Caco-2 (cell line): ENCODE measurements around the gene PIM1. TPM values are rescaled to one million over a fixed set of nuclear protein-coding genes. Genes with fewer than 3 reads are reported as not detected.

Experiments used
- Bru-seq: library from RNA; stranded (reverse); fragments of 400-500 nt; gene quantifications from one replicate; lab custom pipeline; 2021; lab: Mats Ljungman, UMichigan
- BruChase-seq, 2 experiments: library from RNA; stranded (reverse); fragments of 400-500 nt; gene quantifications; one replicate each; lab custom pipeline; 2021; lab: Mats Ljungman, UMichigan
- BruUV-seq: library from RNA; stranded (reverse); fragments of 400-500 nt; replicated peaks from 2 replicates; lab custom pipeline; 2021; lab: Mats Ljungman, UMichigan
- CTCF ChIA-PET: fragments of 300-600 bp; sonication (Branson Sonifier 250); formaldehyde crosslinking; loops from one replicate; lab custom pipeline; 2022; ENCODE audit warnings: antibody characterized with exemption; lab: Charles Lee
- POLR2A ChIA-PET: fragments of 300-600 bp; sonication (Branson Sonifier 250); formaldehyde crosslinking; loops from one replicate; lab custom pipeline; 2022; ENCODE audit warnings: antibody characterized with exemption; lab: Charles Lee
- DNase-seq, 2 experiments: peaks; one replicate each; pipeline versions ENCODE4 v3.0.0 to v3.0.0-alpha.2; 2020 to 2022
- H3K27me3 ChIP-seq: replicated peaks from 2 replicates; pipeline ENCODE4 v1.6.0; 2011; ENCODE audit warnings: low read length; ENCODE audit not compliant: control insufficient read depth, insufficient read depth
- H3K36me3 ChIP-seq: 2 replicates; pipeline ENCODE4 v1.5.1; 2011; ENCODE audit warnings: low read length; ENCODE audit not compliant: control insufficient read depth, insufficient read depth
- H3K4me1 ChIP-seq: fragments of 250-450 bp; sonication (Bioruptor Pico); 2 replicates; pipeline ENCODE4 v1.5.1; 2020; ENCODE audit warnings: mild to moderate bottlenecking
- H3K4me3 ChIP-seq: 2 replicates; pipeline ENCODE4 v1.5.1; 2011; ENCODE audit warnings: low read depth, mild to moderate bottlenecking, control low read depth, low read length
- H3K9me3 ChIP-seq: fragments of 250-450 bp; sonication (Bioruptor Pico); 2 replicates; pipeline ENCODE4 v1.5.1; 2020; ENCODE audit warnings: mild to moderate bottlenecking, moderate library complexity
- H3K27ac Mint-ChIP-seq: one replicate; pipeline ENCODE4 v1.8.0; 2022; ENCODE audit warnings: mixed read lengths; ENCODE audit not compliant: unreplicated experiment
- H3K27me3 Mint-ChIP-seq: one replicate; pipeline ENCODE4 v1.8.0; 2022; ENCODE audit warnings: mixed read lengths; ENCODE audit not compliant: insufficient read depth, unreplicated experiment
- H3K36me3 Mint-ChIP-seq: one replicate; pipeline ENCODE4 v1.8.0; 2022; ENCODE audit warnings: mild to moderate bottlenecking, mixed read lengths; ENCODE audit not compliant: insufficient read depth, unreplicated experiment
- H3K4me1 Mint-ChIP-seq: one replicate; pipeline ENCODE4 v1.8.0; 2022; ENCODE audit warnings: low read depth, mixed read lengths; ENCODE audit not compliant: unreplicated experiment
- H3K4me3 Mint-ChIP-seq: one replicate; pipeline ENCODE4 v1.8.0; 2022; ENCODE audit warnings: mild to moderate bottlenecking, moderate library complexity, mixed read lengths; ENCODE audit not compliant: unreplicated experiment
- H3K9me3 Mint-ChIP-seq: one replicate; pipeline ENCODE4 v1.8.0; 2022; ENCODE audit warnings: mixed read lengths; ENCODE audit not compliant: unreplicated experiment
- intact Hi-C: fragments of 100-400 bp; cut with micrococcal nuclease; formaldehyde crosslinking; loops from one replicate; pipeline ENCODE4 v1.10.0; 2022; ENCODE audit not compliant: unreplicated experiment
- long read RNA-seq: library from polyadenylated mRNA; stranded (forward); transcript quantifications from one replicate; pipeline ENCODE4 v2.0.0, GENCODE V29; 2022
- total RNA-seq: library from RNA; stranded (reverse); gene quantifications from 2 replicates; pipeline ENCODE4 v1.2.3, GENCODE V29; 2022
- TF ChIP-seq, protein P1 (sequence below), 2 experiments: fragments of 200-600 bp in 1 of 2; IDR thresholded peaks; 1 replicate in 1 of 2; 2 replicates in 1 of 2; pipeline versions ENCODE4 v1.5.1 to v1.8.0; 2011 to 2022; ENCODE audit warnings: antibody characterized with exemption in 1 of 2, control low read depth in 1 of 2, inconsistent platforms in 1 of 2, low read depth in 1 of 2, low read length in 1 of 2, mild to moderate bottlenecking in 1 of 2, moderate library complexity in 1 of 2; ENCODE audit not compliant: insufficient read depth in 1 of 2, severe bottlenecking in 1 of 2, unreplicated experiment in 1 of 2

Gene PIM1
- total RNA-seq (43.8 and 48.3 TPM in 2 replicates), Bru-seq, nascent RNA (percentile 96 among the genes with signal in this experiment), BruChase-seq, experiment 1, labeled RNA remaining after a 2-hour chase (percentile 98 among the genes with signal in this experiment), BruChase-seq, experiment 2, labeled RNA remaining after a 6-hour chase (percentile 90 among the genes with signal in this experiment)
- long read RNA-seq, transcript PIM1-201 (6 exons, 2,650 nt), result major isoform, 19 of 38 reads
- long read RNA-seq, partial matches to known transcripts, result 2 of 38 reads
- long read RNA-seq, other reads (novel, unspliced or antisense), result 17 of 38 reads

DNA sequence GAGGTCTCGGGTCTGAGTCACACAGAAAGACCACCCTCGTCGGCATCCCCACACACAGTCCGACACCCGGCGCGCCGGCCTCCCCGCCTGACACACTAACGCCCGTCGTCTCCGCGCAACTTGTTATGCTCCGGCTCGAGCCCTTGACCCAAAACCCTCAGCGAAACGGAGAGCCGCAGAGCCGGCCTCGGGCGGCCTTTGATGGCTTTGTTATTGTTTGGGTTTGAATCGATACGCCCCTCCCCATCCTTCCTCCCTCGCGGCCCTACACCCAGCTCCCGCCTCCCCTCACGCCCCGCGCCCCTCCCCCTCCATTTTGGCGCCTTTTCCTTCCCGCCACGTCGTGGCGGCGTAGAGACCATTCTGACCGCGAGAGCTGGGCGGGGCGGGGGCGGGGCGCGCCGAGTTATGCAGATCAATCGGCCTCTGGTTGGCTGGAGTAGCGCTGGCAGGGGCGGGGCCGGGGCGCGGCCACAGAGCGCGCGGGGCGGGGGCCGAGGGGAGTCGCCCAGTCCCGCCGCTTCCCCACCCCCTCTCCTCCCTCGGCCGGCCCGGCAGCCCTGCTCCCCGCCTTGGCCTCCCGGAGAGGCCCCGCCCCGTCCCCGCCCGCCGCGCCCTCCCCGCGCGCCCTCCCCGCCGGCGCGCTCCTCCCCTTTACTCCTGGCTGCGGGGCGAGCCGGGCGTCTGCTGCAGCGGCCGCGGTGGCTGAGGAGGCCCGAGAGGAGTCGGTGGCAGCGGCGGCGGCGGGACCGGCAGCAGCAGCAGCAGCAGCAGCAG, at the start of gene PIM1:
TSS of gene PIM1 (plus strand) at position 657 of the 777 bp plus-strand sequence. CDS start 424 bp downstream, outside the sequence.
- peaks cover 6% of the 10 kb centered on the region for H3K36me3 ChIP-seq
- H3K4me3 Mint-ChIP-seq, result peak within 1 kb of the TSS; percentile 88
- H3K27me3 ChIP-seq, result no peaks in the 10 kb centered on the region
- ChIA-PET CTCF (interaction anchor here (0.6 to 2.9 kb wide), 12 partner anchors 19 to 980 kb away, joined by 3 to 13 read pairs (median 4); no protein-coding TSS in a partner anchor), POLR2A (interaction anchor here (0.7 to 3.4 kb wide), 13 partner anchors 9 to 88 kb away, joined by 3 to 20 read pairs (median 5); partner anchors contain the start of gene TBC1D22B)
- TF ChIP-seq, protein P1, sequence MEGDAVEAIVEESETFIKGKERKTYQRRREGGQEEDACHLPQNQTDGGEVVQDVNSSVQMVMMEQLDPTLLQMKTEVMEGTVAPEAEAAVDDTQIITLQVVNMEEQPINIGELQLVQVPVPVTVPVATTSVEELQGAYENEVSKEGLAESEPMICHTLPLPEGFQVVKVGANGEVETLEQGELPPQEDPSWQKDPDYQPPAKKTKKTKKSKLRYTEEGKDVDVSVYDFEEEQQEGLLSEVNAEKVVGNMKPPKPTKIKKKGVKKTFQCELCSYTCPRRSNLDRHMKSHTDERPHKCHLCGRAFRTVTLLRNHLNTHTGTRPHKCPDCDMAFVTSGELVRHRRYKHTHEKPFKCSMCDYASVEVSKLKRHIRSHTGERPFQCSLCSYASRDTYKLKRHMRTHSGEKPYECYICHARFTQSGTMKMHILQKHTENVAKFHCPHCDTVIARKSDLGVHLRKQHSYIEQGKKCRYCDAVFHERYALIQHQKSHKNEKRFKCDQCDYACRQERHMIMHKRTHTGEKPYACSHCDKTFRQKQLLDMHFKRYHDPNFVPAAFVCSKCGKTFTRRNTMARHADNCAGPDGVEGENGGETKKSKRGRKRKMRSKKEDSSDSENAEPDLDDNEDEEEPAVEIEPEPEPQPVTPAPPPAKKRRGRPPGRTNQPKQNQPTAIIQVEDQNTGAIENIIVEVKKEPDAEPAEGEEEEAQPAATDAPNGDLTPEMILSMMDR (IDR thresholded peaks at IDR 0.05; ENCODE audit: insufficient read depth in 1 of 2, low read depth in 1 of 2, low read length in 1 of 2, severe bottlenecking in 1 of 2, unreplicated experiment in 1 of 2), result no peak
- H3K27me3 Mint-ChIP-seq, result no peaks in the 10 kb centered on the region
- peak; percentile 97 to 99 for DNase-seq
- H3K4me1 Mint-ChIP-seq, result peaks cover 14% of the 10 kb centered on the region
- peaks cover 10% of the 10 kb centered on the region; the same call in 1 of the 2 replicates for H3K4me1 ChIP-seq
- peaks cover 55% of the 10 kb centered on the region for H3K36me3 Mint-ChIP-seq
- peak within 1 kb of the TSS; percentile 82 for H3K4me3 ChIP-seq
- H3K27ac Mint-ChIP-seq, result peak within 1 kb of the TSS; percentile 98
- H3K9me3 ChIP-seq, result no peaks in the 10 kb centered on the region
- BruUV-seq, result no TSS peak
- intact Hi-C loops, result loop anchor here (1.0 kb wide), 2 partner anchors 21 to 31 kb away; no protein-coding TSS in a partner anchor
- H3K9me3 Mint-ChIP-seq, result no peaks in the 10 kb centered on the region

DNA sequence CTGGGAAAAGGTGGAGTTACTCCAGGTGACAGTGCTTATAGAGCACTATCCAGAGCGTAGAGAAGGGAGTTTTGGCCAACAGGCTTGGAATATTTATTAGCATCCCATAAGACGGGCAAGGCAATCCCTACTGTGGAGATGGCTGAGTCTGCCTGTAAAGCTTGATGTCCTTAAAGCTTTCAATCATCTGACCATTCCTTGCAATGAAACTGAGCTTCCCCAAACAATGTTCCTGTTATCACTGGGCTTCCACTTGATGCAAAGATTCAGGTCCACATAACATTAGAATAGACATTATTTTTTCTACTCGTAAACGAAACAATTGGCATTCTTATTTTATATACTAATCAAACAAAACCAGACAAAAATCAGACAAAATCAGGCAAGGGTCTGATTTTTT, 48.4 kb upstream of the PIM1 start:
- no peaks in the 10 kb centered on the region for H3K9me3 Mint-ChIP-seq
- H3K4me3 ChIP-seq, result no peak overlapping the region
- POLR2A ChIA-PET, result interaction anchor here (1.4 kb wide), 1 partner anchor 11 kb away, joined by 3 read pairs; no protein-coding TSS in a partner anchor

More for the DNA sequence above, 48.4 kb upstream of the PIM1 start:
- Mint-ChIP-seq H3K27ac (no peak overlapping the region), H3K4me1 (peaks cover 18% of the 10 kb centered on the region), H3K27me3 (no peaks in the 10 kb centered on the region), H3K36me3 (peaks cover 35% of the 10 kb centered on the region), H3K4me3 (no peak overlapping the region)
- Histone ChIP-seq H3K4me1 (peaks cover 31% of the 10 kb centered on the region), H3K9me3 (no peaks in the 10 kb centered on the region), H3K27me3 (no peaks in the 10 kb centered on the region), H3K36me3 (no peaks in the 10 kb centered on the region)
- intact Hi-C loops, result no loop called here
- no peak for DNase-seq
- CTCF ChIA-PET, result no interaction called here
- TF ChIP-seq, protein P1 (IDR thresholded peaks at IDR 0.05; ENCODE audit: insufficient read depth in 1 of 2, low read depth in 1 of 2, low read length in 1 of 2, severe bottlenecking in 1 of 2, unreplicated experiment in 1 of 2), result no peak
- no TSS peak for BruUV-seq
